NAMALWA (cell line): ENCODE results near the gene TMEM132D.

ENCODE experiments used
- DNase-seq: peaks from one replicate; pipeline ENCODE4 v3.0.0-alpha.2; 2015; ENCODE audit warnings: low spot score

TMEM132D gene

GRCh38 chr12:129659961-129660622, 243.7 kb downstream of the TMEM132D start:
- DNase-seq, result no peak

GRCh38 chr12:129657179-129657578, 246.6 kb downstream of the TMEM132D start:
- DNase-seq, result no peak

- DNase-seq, result no peak
Observed at GRCh38 chr12:129651951-129652350, 251.9 kb downstream of the TMEM132D start.

GRCh38 chr12:129641926-129642325, 261.9 kb downstream of the TMEM132D start:
- DNase-seq, result no peak

- DNase-seq, result no peak
Observed at GRCh38 chr12:129635021-129635685, 268.7 kb downstream of the TMEM132D start.

GRCh38 chr12:129631316-129631715, 272.5 kb downstream of the TMEM132D start:
- no peak for DNase-seq

GRCh38 chr12:129629901-129630300, 273.9 kb downstream of the TMEM132D start:
- DNase-seq, result no peak

GRCh38 chr12:129622566-129622965, 281.3 kb downstream of the TMEM132D start:
- DNase-seq, result no peak

GRCh38 chr12:129619271-129619670, 284.6 kb downstream of the TMEM132D start:
- no peak for DNase-seq

- DNase-seq, result no peak
Observed at GRCh38 chr12:129617849-129618248, 286.0 kb downstream of the TMEM132D start.

GRCh38 chr12:129615001-129615400, 288.8 kb downstream of the TMEM132D start:
- DNase-seq, result no peak

GRCh38 chr12:129614221-129614885, 289.5 kb downstream of the TMEM132D start:
- no peak for DNase-seq

GRCh38 chr12:129613314-129613713, 290.5 kb downstream of the TMEM132D start:
- no peak for DNase-seq

GRCh38 chr12:129610601-129611120, 293.2 kb downstream of the TMEM132D start:
- no peak for DNase-seq

GRCh38 chr12:129607756-129608155, 296.1 kb downstream of the TMEM132D start:
- no peak for DNase-seq

GRCh38 chr12:129607301-129607700, 296.5 kb downstream of the TMEM132D start:
- DNase-seq, result no peak

GRCh38 chr12:129606239-129606638, 297.6 kb downstream of the TMEM132D start:
- DNase-seq, result no peak

- no peak for DNase-seq
Observed at GRCh38 chr12:129605666-129606065, 298.2 kb downstream of the TMEM132D start.

GRCh38 chr12:129604506-129604905, 299.3 kb downstream of the TMEM132D start:
- no peak for DNase-seq

GRCh38 chr12:129599406-129599805, 304.4 kb downstream of the TMEM132D start:
- DNase-seq, result no peak

GRCh38 chr12:129594098-129594497, 309.7 kb downstream of the TMEM132D start:
- no peak for DNase-seq

GRCh38 chr12:129592449-129592848, 311.4 kb downstream of the TMEM132D start:
- DNase-seq, result no peak

- no peak for DNase-seq
Observed at GRCh38 chr12:129589503-129589902, 314.3 kb downstream of the TMEM132D start.
